ENCODE data around the gene GLE1.

GLE1 gene

GRCh38 chr9:128484686-128485413 is 19.7 kb upstream of the GLE1 start:
- no peak for TF ChIP-seq GATA2 (IDR thresholded peaks at IDR 0.05; ENCODE audit: low read depth, low read length)
- no peak for TF ChIP-seq GATA3 (IDR thresholded peaks at IDR 0.05; ENCODE audit: low read depth, low read length)

GRCh38 chr9:128485414-128485855 is 19.1 kb upstream of the GLE1 start:
- no peak for TF ChIP-seq GATA2 (IDR thresholded peaks at IDR 0.05; ENCODE audit: low read depth, low read length)
- no peak for TF ChIP-seq GATA3 (IDR thresholded peaks at IDR 0.05; ENCODE audit: low read depth, low read length)

GRCh38 chr9:128486201-128486600 is 18.3 kb upstream of the GLE1 start:
- TF ChIP-seq GATA3 (IDR thresholded peaks at IDR 0.05; ENCODE audit: low read depth, low read length) (no peak), GATA2 (IDR thresholded peaks at IDR 0.05; ENCODE audit: low read depth, low read length) (no peak)

- TF ChIP-seq GATA3 (IDR thresholded peaks at IDR 0.05; ENCODE audit: low read depth, low read length) (no peak), GATA2 (IDR thresholded peaks at IDR 0.05; ENCODE audit: low read depth, low read length) (no peak)
These were observed 11.1 kb upstream of the GLE1 start for GRCh38 chr9:128493424-128493823.

- no peak for TF ChIP-seq GATA3 (IDR thresholded peaks at IDR 0.05; ENCODE audit: low read depth, low read length)
- TF ChIP-seq GATA2 (IDR thresholded peaks at IDR 0.05; ENCODE audit: low read depth, low read length), result no peak
These were observed 10.3 kb upstream of the GLE1 start for GRCh38 chr9:128494108-128494745.

GRCh38 chr9:128494746-128495129 is 9.8 kb upstream of the GLE1 start:
- TF ChIP-seq GATA3 (IDR thresholded peaks at IDR 0.05; ENCODE audit: low read depth, low read length) (no peak), GATA2 (IDR thresholded peaks at IDR 0.05; ENCODE audit: low read depth, low read length) (no peak)

- TF ChIP-seq GATA2 (IDR thresholded peaks at IDR 0.05; ENCODE audit: low read depth, low read length) (no peak), GATA3 (IDR thresholded peaks at IDR 0.05; ENCODE audit: low read depth, low read length) (no peak)
These were observed 9.2 kb upstream of the GLE1 start for GRCh38 chr9:128495296-128495695.

GRCh38 chr9:128495804-128496417 is 8.6 kb upstream of the GLE1 start:
- no peak for TF ChIP-seq GATA2 (IDR thresholded peaks at IDR 0.05; ENCODE audit: low read depth, low read length)
- TF ChIP-seq GATA3 (IDR thresholded peaks at IDR 0.05; ENCODE audit: low read depth, low read length), result no peak

- no peak for TF ChIP-seq GATA3 (IDR thresholded peaks at IDR 0.05; ENCODE audit: low read depth, low read length)
- TF ChIP-seq GATA2 (IDR thresholded peaks at IDR 0.05; ENCODE audit: low read depth, low read length), result no peak
These were observed 6.5 kb upstream of the GLE1 start for GRCh38 chr9:128497824-128498610.

- no peak for TF ChIP-seq GATA2 (IDR thresholded peaks at IDR 0.05; ENCODE audit: low read depth, low read length)
- TF ChIP-seq GATA3 (IDR thresholded peaks at IDR 0.05; ENCODE audit: low read depth, low read length), result no peak
These were observed 5.6 kb upstream of the GLE1 start for GRCh38 chr9:128498911-128499310.

- no peak for TF ChIP-seq GATA2 (IDR thresholded peaks at IDR 0.05; ENCODE audit: low read depth, low read length)
- TF ChIP-seq GATA3 (IDR thresholded peaks at IDR 0.05; ENCODE audit: low read depth, low read length), result no peak
These were observed 4.6 kb upstream of the GLE1 start for GRCh38 chr9:128499920-128500319.

GRCh38 chr9:128503870-128504269 is 649 bp upstream of the GLE1 start:
- TF ChIP-seq GATA2 (IDR thresholded peaks at IDR 0.05; ENCODE audit: low read depth, low read length), result no peak
- TF ChIP-seq GATA3 (IDR thresholded peaks at IDR 0.05; ENCODE audit: low read depth, low read length), result no peak

- TF ChIP-seq GATA2 (IDR thresholded peaks at IDR 0.05; ENCODE audit: low read depth, low read length), result no peak
- no peak for TF ChIP-seq GATA3 (IDR thresholded peaks at IDR 0.05; ENCODE audit: low read depth, low read length)
These were observed 871 bp downstream of the GLE1 start for GRCh38 chr9:128505414-128505765.

- TF ChIP-seq GATA3 (IDR thresholded peaks at IDR 0.05; ENCODE audit: low read depth, low read length), result no peak
- no peak for TF ChIP-seq GATA2 (IDR thresholded peaks at IDR 0.05; ENCODE audit: low read depth, low read length)
These were observed 8.3 kb downstream of the GLE1 start for GRCh38 chr9:128512820-128513219.
